ENCODE data around the gene GSTA1. TPM values are rescaled to one million over a fixed set of nuclear protein-coding genes. Genes with fewer than 3 reads are reported as not detected.
"Not testable (repeated sequence)": the region's sequence is repeated elsewhere in the genome, so short reads cannot be mapped to it uniquely, and the experiment has no call there.

Gene GSTA1
- total and polyA plus RNA-seq, 2 donors from 2014 or later, result 1.3 to 725 TPM

DNA sequence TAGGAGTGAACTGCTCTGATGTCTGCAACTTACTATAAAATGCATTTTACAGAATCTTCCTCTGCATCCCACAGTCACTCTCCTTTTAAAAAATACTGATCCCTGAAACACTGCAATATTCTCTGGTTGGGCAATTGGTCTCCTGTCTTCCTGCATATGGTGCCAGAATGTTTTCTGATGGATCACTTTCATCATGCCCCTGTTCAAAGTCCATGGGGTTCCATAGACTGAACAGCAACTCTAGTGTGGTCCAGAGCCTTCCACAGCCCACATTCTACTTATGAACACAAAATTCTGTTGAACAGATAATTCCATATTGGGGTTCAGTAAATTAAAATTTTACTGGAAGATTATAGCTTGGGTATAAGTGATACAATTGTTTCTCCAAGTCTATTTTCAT, 51.3 kb downstream of the GSTA1 start:
- H3K27me3 ChIP-seq (ENCODE audit: control insufficient read depth, insufficient read depth, low read length), result no peaks in the 10 kb centered on the region
- TF ChIP-seq, protein P1, sequence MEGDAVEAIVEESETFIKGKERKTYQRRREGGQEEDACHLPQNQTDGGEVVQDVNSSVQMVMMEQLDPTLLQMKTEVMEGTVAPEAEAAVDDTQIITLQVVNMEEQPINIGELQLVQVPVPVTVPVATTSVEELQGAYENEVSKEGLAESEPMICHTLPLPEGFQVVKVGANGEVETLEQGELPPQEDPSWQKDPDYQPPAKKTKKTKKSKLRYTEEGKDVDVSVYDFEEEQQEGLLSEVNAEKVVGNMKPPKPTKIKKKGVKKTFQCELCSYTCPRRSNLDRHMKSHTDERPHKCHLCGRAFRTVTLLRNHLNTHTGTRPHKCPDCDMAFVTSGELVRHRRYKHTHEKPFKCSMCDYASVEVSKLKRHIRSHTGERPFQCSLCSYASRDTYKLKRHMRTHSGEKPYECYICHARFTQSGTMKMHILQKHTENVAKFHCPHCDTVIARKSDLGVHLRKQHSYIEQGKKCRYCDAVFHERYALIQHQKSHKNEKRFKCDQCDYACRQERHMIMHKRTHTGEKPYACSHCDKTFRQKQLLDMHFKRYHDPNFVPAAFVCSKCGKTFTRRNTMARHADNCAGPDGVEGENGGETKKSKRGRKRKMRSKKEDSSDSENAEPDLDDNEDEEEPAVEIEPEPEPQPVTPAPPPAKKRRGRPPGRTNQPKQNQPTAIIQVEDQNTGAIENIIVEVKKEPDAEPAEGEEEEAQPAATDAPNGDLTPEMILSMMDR (IDR thresholded peaks at IDR 0.05; ENCODE audit: borderline replicate concordance, extremely low read depth, insufficient read depth), result no peak
- no peaks in the 10 kb centered on the region for H3K9me3 ChIP-seq (ENCODE audit: control insufficient read depth in 2 of 3, insufficient read depth in 1 of 3, low read length in 3 of 3)
- intact Hi-C loops (cut with DNase I), result no loop called here
- peaks cover 0 to 16% (median 3%) of the 10 kb centered on the region in 3 donors for H3K36me3 ChIP-seq (ENCODE audit: control insufficient read depth in 2 of 3, insufficient read depth in 3 of 3, low read length in 3 of 3)
- no peak overlapping the region for H3K9ac ChIP-seq (ENCODE audit: low read length in 3 of 3)
- no peak for FAIRE-seq
- H3K4me1 ChIP-seq (ENCODE audit: control insufficient read depth in 2 of 3, insufficient read depth in 2 of 3, low read depth in 1 of 3, low read length in 3 of 3), result no peaks in the 10 kb centered on the region
- no peak overlapping the region for H3K4me3 ChIP-seq (ENCODE audit: low read length in 3 of 3)
- no peak for DNase-seq
- no peak overlapping the region for H3K27ac ChIP-seq (ENCODE audit: low read depth in 2 of 2, low read length in 2 of 2)

DNA sequence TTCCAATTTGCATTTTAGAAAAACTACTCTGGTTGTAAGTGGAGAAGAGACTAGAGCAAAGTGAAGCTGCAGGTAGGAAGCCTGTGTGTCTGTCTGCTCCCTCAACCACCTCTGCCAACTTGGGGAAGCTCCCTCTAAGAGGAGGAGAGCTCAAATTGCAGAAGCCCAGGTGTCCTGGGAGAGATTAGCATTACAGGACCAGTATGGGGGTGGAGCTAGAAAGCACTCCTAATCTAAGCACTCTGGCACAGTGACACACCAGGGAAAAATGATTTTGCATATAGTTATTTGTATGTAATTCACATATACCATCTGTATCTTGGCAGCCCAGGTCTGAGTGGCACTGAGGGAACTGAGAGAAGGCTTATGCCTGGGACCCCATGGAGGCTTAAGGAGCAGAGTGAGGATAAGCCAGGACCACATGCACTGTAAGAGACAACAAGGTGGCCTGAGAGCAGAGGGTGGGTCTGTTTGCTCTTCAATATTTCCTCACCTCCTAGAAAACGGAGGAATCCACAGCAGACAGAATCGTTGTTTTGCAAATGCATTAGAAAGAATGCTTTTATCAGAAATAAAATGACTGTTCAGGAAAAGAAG, 54.0 kb downstream of the GSTA1 start:
- Histone ChIP-seq H3K27me3 (ENCODE audit: control insufficient read depth, insufficient read depth, low read length) (no peaks in the 10 kb centered on the region), H3K4me1 (ENCODE audit: control insufficient read depth in 2 of 3, insufficient read depth in 2 of 3, low read depth in 1 of 3, low read length in 3 of 3) (no peaks in the 10 kb centered on the region), H3K27ac (ENCODE audit: low read depth in 2 of 2, low read length in 2 of 2) (no peak overlapping the region), H3K4me3 (ENCODE audit: low read length in 3 of 3) (no peak overlapping the region), H3K9ac (ENCODE audit: low read length in 3 of 3) (no peak overlapping the region), H3K36me3 (ENCODE audit: control insufficient read depth in 2 of 3, insufficient read depth in 3 of 3, low read length in 3 of 3) (peaks cover 0 to 16% (median 3%) of the 10 kb centered on the region in 3 donors), H3K9me3 (ENCODE audit: control insufficient read depth in 2 of 3, insufficient read depth in 1 of 3, low read length in 3 of 3) (no peaks in the 10 kb centered on the region)
- no peak for FAIRE-seq
- intact Hi-C loops (cut with DNase I), result no loop called here
- TF ChIP-seq, protein P1 (IDR thresholded peaks at IDR 0.05; ENCODE audit: borderline replicate concordance, extremely low read depth, insufficient read depth), result no peak
- DNase-seq, result no peak

DNA sequence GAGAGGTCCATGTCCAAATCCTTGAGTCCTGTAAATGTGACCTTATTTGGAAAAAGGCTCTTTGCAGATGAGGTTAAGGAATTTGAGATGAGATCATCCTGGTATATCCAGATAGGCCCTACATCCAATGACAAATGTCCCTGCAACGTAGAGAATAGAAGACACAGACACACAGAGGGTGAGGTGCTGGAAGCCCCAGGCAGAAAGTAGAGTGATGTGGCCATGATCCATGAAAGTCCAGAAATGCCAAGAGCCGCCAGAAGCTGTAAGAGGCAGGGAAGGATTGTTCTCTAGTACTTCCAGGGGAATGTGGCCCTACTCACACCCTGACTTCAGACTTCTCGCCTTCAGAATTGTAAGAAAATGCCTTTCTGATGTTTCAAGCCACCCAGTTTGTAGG, 56.3 kb downstream of the GSTA1 start:
- intact Hi-C loops (cut with DNase I); H3K27ac ChIP-seq (ENCODE audit: low read depth in 2 of 2, low read length in 2 of 2); H3K4me3 ChIP-seq (ENCODE audit: low read length in 3 of 3): not testable (repeated sequence)

DNA sequence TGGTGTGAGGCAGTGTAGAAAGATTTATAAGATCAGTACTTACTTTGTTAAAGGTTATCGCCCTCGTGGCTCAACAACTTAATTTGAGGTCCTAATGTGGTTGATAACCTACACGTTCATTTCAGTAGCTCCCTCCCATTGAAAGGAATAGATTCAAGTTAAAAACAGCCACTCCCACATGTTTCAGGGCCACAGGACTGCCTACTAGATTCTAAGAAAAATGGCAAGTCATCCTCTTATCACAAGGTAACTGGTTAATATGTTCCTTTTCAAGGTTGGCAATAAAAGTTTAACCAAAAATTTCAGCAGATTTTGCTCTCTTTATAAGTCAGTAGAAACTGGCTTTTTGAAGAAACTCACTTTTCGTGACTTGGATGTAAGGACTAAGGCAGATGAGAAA, 57.4 kb downstream of the GSTA1 start:
- no peaks in the 10 kb centered on the region for H3K27me3 ChIP-seq (ENCODE audit: control insufficient read depth, insufficient read depth, low read length)
- TF ChIP-seq, protein P1 (IDR thresholded peaks at IDR 0.05; ENCODE audit: borderline replicate concordance, extremely low read depth, insufficient read depth), result no peak
- H3K9me3 ChIP-seq (ENCODE audit: control insufficient read depth in 2 of 3, insufficient read depth in 1 of 3, low read length in 3 of 3), result no peaks in the 10 kb centered on the region
- H3K4me1 ChIP-seq (ENCODE audit: control insufficient read depth in 2 of 3, insufficient read depth in 2 of 3, low read depth in 1 of 3, low read length in 3 of 3), result no peaks in the 10 kb centered on the region
- H3K4me3 ChIP-seq (ENCODE audit: low read length in 3 of 3), result no peak overlapping the region
- DNase-seq (no peak), FAIRE-seq (no peak)
- intact Hi-C loops (cut with DNase I), result no loop called here
- no peak overlapping the region for H3K9ac ChIP-seq (ENCODE audit: low read length in 3 of 3)
- H3K27ac ChIP-seq (ENCODE audit: low read depth in 2 of 2, low read length in 2 of 2), result peak overlapping the region in 1 of 2 donors; percentile 71
- peaks cover 0 to 6% (median 0%) of the 10 kb centered on the region in 3 donors for H3K36me3 ChIP-seq (ENCODE audit: control insufficient read depth in 2 of 3, insufficient read depth in 3 of 3, low read length in 3 of 3)

More for the DNA sequence above, 56.3 kb downstream of the GSTA1 start:
- H3K9ac ChIP-seq (ENCODE audit: low read length in 3 of 3); H3K9me3 ChIP-seq (ENCODE audit: control insufficient read depth in 2 of 3, insufficient read depth in 1 of 3, low read length in 3 of 3); FAIRE-seq; H3K4me1 ChIP-seq (ENCODE audit: control insufficient read depth in 2 of 3, insufficient read depth in 2 of 3, low read depth in 1 of 3, low read length in 3 of 3); H3K27me3 ChIP-seq (ENCODE audit: control insufficient read depth, insufficient read depth, low read length): not testable (repeated sequence)
- H3K36me3 ChIP-seq (ENCODE audit: control insufficient read depth in 2 of 3, insufficient read depth in 3 of 3, low read length in 3 of 3), result peaks cover 0 to 10% (median 3%) of the 10 kb centered on the region in 3 donors
- peak in 1 of 5 donors; percentile 30 for DNase-seq
